MM.1S (cell line): ENCODE data around the gene CDYL2.

Experiments
- DNase-seq: peaks from one replicate; pipeline ENCODE4 v3.0.0-alpha.2; 2015
- H2AFZ ChIP-seq: fragments of 300-600 bp; sonication (generic); 2 replicates; pipeline ENCODE4 v1.6.0; 2016; ENCODE audit warnings: antibody characterized with exemption, low read length
- H3F3A ChIP-seq: fragments of 300-600 bp; sonication (generic); 2 replicates; pipeline ENCODE4 v1.6.1; 2016; ENCODE audit warnings: mild to moderate bottlenecking, antibody characterized with exemption, low read length, moderate library complexity, mixed read lengths; ENCODE audit not compliant: insufficient read depth
- H3K27ac ChIP-seq: fragments of 300-600 bp; sonication (generic); 2 replicates; pipeline ENCODE4 v1.5.1; 2016; ENCODE audit warnings: mild to moderate bottlenecking, low read length
- H3K27me3 ChIP-seq: fragments of 300-600 bp; sonication (generic); replicated peaks from 2 replicates; pipeline ENCODE4 v1.6.0; 2016; ENCODE audit warnings: low read length; ENCODE audit not compliant: insufficient read depth
- H3K36me3 ChIP-seq: fragments of 300-600 bp; sonication (generic); replicated peaks from 2 replicates; pipeline ENCODE4 v1.6.1; 2016; ENCODE audit warnings: mild to moderate bottlenecking, low read length, mixed read lengths; ENCODE audit not compliant: insufficient read depth
- H3K4me1 ChIP-seq: fragments of 300-600 bp; sonication (generic); 2 replicates; pipeline ENCODE4 v1.6.1; 2016; ENCODE audit warnings: low read length, mixed read lengths
- H3K4me2 ChIP-seq: fragments of 300-600 bp; sonication (generic); 2 replicates; pipeline ENCODE4 v1.6.0; 2016; ENCODE audit warnings: low read depth, low read length
- H3K4me3 ChIP-seq: fragments of 300-600 bp; sonication (generic); 2 replicates; pipeline ENCODE4 v1.5.1; 2016; ENCODE audit warnings: low read length, mixed read lengths
- H3K79me2 ChIP-seq: fragments of 300-600 bp; sonication (generic); 2 replicates; pipeline ENCODE4 v1.6.1; 2016; ENCODE audit warnings: mixed run types, low read length, mixed read lengths
- H3K9ac ChIP-seq: fragments of 300-600 bp; sonication (generic); 2 replicates; pipeline ENCODE4 v1.6.1; 2016; ENCODE audit warnings: low read length, mixed read lengths
- H3K9me2 ChIP-seq: fragments of 300-600 bp; sonication (generic); replicated peaks from 2 replicates; pipeline ENCODE4 v1.6.1; 2016; ENCODE audit warnings: mild to moderate bottlenecking, low read length, mixed read lengths; ENCODE audit not compliant: insufficient read depth
- H3K9me3 ChIP-seq: fragments of 300-600 bp; sonication (generic); replicated peaks from 2 replicates; pipeline ENCODE4 v1.6.1; 2016; ENCODE audit warnings: mild to moderate bottlenecking, low read length, mixed read lengths; ENCODE audit not compliant: insufficient read depth
- H4K20me1 ChIP-seq: fragments of 300-600 bp; sonication (generic); 2 replicates; pipeline ENCODE4 v1.6.1; 2016; ENCODE audit warnings: mild to moderate bottlenecking, low read length, moderate library complexity, mixed read lengths; ENCODE audit not compliant: insufficient read depth
- CTCF ChIP-seq: fragments of 300-600 bp; sonication (generic); IDR thresholded peaks from 2 replicates; pipeline ENCODE4 v1.5.1; 2016; ENCODE audit warnings: antibody characterized with exemption, low read length, mixed read lengths
- EZH2 ChIP-seq: fragments of 300-600 bp; sonication (generic); optimal IDR thresholded peaks from 2 replicates; pipeline ENCODE3; 2017; ENCODE audit warnings: low read depth, mild to moderate bottlenecking, antibody characterized with exemption, low read length, mixed read lengths
- EZH2phosphoT487 ChIP-seq: fragments of 300-600 bp; sonication (generic); IDR thresholded peaks from 2 replicates; pipeline ENCODE4 v1.6.1; 2018; ENCODE audit warnings: antibody characterized with exemption, low read length

Gene CDYL2

GRCh38 chr16:80576343-80576912 lies 228.0 kb downstream of the CDYL2 start:
- Histone ChIP-seq H3K79me2 (no peaks in the 10 kb centered on the region), H3K9me3 (no peaks in the 10 kb centered on the region), H3K27ac (no peak overlapping the region), H3K27me3 (no peaks in the 10 kb centered on the region), H3K9me2 (no peaks in the 10 kb centered on the region), H3K36me3 (no peaks in the 10 kb centered on the region), H3K9ac (no peak overlapping the region), H4K20me1 (no peaks in the 10 kb centered on the region), H3K4me1 (no peaks in the 10 kb centered on the region), H3K4me2 (no peak overlapping the region), H3F3A (no peaks in the 10 kb centered on the region), H3K4me3 (no peak overlapping the region), H2AFZ (no peak overlapping the region)
- no peak for DNase-seq
- no peak for TF ChIP-seq EZH2phosphoT487
- TF ChIP-seq EZH2: no peak
- TF ChIP-seq CTCF: no peak

GRCh38 chr16:80573700-80574120 lies 230.7 kb downstream of the CDYL2 start:
- no peak overlapping the region for H2AFZ ChIP-seq
- H3F3A ChIP-seq: no peaks in the 10 kb centered on the region
- H3K9ac ChIP-seq: no peak overlapping the region

GRCh38 chr16:80570106-80570478 lies 234.3 kb downstream of the CDYL2 start:
- Histone ChIP-seq H3K9ac (no peak overlapping the region), H2AFZ (no peak overlapping the region), H3K27me3 (no peaks in the 10 kb centered on the region), H3K4me1 (no peaks in the 10 kb centered on the region), H3K79me2 (no peaks in the 10 kb centered on the region), H3K9me2 (no peaks in the 10 kb centered on the region), H4K20me1 (no peaks in the 10 kb centered on the region), H3K36me3 (no peaks in the 10 kb centered on the region), H3K27ac (no peak overlapping the region), H3K9me3 (no peaks in the 10 kb centered on the region), H3K4me2 (no peak overlapping the region), H3F3A (no peaks in the 10 kb centered on the region), H3K4me3 (no peak overlapping the region)
- TF ChIP-seq EZH2: no peak
- no peak for TF ChIP-seq EZH2phosphoT487
- TF ChIP-seq CTCF: no peak
- DNase-seq: no peak

More at GRCh38 chr16:80573700-80574120, 230.7 kb downstream of the CDYL2 start:
- Histone ChIP-seq H3K9me2 (no peaks in the 10 kb centered on the region), H3K4me1 (no peaks in the 10 kb centered on the region), H4K20me1 (no peaks in the 10 kb centered on the region), H3K4me2 (no peak overlapping the region), H3K36me3 (no peaks in the 10 kb centered on the region), H3K9me3 (no peaks in the 10 kb centered on the region), H3K27me3 (no peaks in the 10 kb centered on the region), H3K79me2 (no peaks in the 10 kb centered on the region), H3K4me3 (no peak overlapping the region), H3K27ac (no peak overlapping the region)
- TF ChIP-seq CTCF: no peak
- no peak for TF ChIP-seq EZH2
- no peak for TF ChIP-seq EZH2phosphoT487
- DNase-seq: no peak
